Stimulated activated CD8-positive, alpha-beta memory T cell treated with anti-CD3 and anti-CD28 coated beads, Interleukin-7, amount 100 ng/mL, for 48 hours (primary cell): ENCODE measurements around the gene MED13.
"Not testable (repeated sequence)": the region's sequence is repeated elsewhere in the genome, so short reads cannot be mapped to it uniquely, and the experiment has no call there.

ENCODE experiments used
- DNase-seq, 2 donors: peaks; one replicate each; pipeline ENCODE4 v3.0.0-alpha.2; 2020; ENCODE audit warnings: low read depth in 1 of 2; ENCODE audit errors: extremely low read depth in 1 of 2

MED13 gene

DNA sequence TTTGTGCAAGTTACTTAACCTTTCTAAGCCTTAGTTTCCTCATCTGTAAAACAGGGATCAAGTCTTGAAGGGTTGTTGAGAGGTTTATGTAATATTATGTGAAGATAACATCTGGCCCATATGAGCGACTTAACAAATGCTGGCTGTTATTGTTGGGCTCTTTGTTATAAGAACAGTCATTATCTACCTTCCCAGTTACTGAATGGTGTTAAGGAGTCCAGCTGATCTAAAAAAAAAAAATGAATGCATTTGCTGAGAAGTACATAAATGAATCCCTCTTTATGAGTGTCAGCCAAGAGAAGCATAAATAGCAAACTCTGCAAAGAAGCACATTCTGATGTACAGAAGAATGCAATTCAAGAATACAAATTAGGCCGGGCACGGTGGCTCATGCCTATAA, 24.3 kb upstream of the MED13 start:
- no peak for DNase-seq

DNA sequence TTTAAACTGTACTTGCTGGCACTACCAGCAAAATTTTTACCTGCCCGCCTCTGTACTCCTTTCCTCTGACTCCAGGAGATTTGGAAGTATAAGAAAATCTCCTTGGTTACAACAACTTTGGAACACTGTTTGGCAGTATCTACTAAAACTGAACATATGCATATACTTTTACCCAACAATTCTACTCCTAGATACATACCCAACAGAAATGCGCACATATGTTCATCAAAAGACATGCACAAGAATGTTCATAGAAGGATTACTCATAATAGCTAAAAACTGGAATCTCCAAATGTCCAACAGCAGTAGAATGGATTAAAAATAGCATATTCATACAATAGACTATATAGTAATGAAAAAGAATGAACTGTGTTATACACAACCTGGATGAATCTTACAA, 21.7 kb upstream of the MED13 start:
- no peak for DNase-seq

DNA sequence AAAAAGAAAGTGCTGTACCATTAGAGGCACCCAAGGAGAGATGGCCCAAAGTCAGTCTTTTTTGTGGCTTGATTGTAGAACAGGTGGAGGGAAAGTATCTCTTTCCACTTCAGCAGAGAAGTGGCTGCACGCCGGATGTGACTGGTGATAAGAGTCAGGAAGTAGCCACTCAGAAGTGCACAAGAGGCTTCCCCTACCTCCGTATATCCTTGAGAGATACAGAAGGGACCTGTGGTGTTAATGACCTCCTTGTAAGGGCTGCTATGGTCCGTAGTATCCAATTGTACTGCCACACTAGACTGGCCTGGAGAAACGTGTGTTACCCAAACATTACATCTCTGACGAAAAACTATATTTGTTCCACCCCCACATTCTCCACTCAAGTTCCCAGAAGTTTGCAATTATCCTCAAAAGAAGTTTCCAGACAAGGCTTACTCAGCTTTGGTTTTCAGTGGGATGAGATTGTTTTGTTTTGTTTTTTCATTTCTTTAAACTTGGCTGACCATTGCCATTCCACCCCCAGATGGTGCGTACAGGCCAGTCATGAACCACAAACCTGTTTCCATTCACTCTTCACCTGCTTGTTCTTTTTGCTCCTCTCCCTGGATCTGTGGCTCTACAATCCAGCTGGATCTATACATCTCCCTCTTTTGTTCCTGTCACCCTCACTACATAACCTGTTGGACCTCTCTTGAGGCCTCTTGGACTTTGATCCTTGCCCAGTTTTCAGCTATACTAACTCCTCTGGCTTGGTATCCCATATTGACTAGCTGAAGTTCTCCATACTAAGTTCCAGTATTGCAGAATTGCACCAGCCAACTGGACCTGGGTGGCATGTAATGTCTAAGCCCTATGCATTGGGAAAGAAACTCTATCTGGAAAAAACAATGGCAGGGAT, 20.7 kb upstream of the MED13 start:
- no peak for DNase-seq

DNA sequence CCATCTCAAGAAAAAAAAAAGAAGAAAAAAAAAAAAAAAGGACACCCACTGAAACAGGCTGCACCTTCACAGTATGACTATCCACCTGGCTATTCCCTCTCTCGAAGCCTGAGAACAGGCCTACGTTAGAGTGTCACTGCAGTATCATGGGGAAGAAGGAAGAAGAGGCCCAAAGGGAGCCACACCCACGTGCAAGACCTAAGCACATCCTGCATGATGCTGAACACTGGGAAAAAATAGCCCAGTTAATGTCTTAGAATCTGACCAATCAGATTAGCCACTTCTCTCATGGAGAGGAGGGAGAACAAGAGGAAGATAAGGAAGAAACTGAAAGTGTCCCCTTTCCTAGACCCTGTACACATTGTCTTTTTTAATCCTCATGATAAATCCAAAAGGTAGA, 19.5 kb upstream of the MED13 start:
- DNase-seq = no peak

DNA sequence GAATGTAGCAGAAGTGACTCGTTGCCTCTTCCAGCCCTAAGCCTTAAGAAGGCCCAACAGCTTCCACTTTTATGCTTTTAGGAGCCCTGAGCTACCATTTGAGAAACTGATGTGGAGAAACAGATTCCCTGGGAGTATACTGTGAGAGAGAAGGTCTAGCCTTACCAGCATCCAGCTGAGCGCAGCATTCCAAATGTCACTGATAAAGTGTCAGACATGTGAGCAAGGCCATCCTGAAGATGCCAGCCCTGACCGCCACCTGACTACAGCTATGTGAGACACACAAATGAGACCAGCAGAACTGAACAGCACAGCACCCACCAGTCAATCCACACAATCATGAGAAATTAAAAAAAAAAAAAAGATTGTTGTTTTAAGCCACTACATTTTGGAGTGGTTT, 18.6 kb upstream of the MED13 start:
- DNase-seq = no peak

DNA sequence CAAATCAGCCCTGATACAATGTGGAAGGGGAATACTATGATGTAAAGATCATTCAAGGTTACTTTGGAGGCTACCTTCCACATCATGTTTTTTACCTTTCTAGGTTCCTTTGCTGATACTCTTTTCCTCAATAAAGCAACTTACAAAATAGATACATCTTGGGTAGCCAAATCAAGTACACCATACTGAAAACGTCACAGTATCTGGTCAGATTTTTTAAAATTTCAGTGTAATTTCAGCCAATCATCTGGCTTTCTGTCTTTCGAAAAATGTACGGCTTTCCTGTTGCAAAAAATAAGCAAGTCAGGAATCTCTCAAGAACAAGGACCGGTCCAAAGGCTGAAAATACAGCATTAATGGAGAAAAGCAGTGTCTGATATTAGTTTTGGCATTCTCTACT, 15.6 kb upstream of the MED13 start:
- DNase-seq = no peak

DNA sequence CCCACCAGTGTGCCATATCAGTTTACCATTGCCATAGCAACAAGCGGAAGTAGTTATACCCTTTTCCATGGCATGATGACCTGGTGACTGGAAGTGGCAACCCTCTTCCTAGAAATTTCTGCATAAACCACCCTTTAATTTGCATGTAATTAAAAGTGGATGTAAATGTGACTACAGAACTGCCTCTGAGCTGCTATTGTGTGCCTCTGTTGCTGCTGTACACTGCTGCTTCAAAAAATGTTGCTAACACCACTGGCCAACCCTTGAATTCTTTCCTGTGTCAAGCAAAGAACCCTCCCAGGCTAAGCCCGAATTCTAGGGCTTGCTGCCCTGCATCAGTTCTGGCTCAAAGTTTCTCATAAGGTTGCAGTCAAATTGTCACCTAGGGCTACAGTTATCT, 12.9 kb upstream of the MED13 start:
- DNase-seq = no peak

DNA sequence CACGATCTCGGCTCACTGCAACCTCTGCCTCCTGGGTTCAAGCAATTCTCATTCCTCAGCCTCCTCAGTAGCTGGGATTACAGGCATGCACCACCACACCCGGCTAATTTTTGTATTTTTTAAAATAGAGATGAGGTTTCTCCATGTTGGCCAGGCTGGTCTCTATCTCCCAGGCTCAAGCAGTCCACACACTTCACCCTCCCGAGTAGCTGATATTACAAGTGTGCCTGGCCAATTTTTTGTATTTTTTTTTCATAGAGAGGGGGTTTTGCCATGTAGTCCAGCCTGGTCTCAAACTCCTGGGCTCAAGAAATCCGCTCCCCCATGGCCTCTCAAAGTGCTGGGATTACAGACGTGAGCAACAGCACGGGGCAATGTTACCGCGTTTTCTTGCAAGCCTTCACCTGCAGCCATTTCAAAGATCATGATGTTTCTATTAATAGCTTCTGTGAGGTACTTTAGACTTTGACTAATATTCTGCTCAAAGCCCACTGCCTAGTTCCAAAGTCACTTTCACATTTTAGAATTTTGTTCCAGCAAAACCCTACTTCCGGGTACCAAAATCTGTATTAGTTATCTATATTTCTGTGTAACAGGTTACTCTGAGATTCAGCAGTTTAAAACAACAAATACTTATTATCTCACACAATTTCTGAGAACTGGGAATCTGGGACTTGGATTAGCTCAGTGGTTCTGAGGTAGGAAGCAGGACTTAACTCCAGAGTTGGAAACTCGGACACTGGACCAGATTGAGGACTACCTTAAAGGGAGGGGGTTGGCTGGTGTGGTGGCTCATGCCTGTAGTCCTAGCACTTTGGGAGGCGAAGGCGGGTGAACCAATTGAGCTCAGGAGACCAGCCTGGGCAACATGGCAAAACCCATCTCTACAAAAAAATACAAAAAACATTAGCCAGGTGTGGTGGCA, 12.0 kb upstream of the MED13 start:
- no peak for DNase-seq

DNA sequence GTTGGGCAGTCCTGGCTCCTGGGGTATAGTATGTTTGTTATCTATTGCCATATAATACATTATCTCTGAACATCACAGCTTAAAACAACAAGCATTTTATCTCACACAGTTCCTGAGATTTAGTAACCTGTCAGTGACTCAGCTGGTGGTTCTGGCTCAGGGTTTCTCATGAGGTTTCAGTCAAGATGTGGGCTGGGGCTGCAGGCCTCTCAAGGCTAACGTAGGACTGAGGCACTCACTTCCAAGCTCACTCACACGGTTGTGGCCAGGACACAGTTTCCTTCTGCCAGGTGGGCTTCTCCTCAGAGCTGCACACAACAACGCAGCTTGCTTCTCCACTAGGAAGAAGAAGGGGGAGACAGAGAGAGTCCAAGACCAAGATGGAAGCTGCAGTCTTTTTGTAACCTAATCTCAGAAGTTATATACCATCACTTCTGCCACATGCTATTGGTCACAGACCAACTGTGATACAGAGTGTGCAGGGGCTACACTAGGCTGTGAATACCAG, 10.3 kb upstream of the MED13 start:
- DNase-seq = peak in 1 of 2 donors; percentile 22

DNA sequence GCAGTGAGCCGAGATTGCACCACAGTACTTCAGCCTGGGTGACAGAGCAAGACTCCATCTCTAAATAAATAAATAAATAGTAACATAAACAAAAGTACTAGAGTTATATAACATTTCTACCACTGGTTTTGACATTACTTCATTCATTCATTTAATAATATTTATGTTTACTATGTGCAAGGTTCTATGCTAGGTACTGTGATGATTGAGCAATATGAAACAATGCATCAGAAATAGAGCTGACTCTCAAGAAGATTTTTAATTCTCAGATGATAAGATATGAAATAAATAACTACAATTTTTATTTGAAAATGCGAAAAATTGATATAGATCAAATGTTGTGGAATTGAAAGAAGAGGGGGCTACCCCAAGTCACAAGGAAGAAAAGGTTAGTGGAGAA, 8.9 kb upstream of the MED13 start:
- no peak for DNase-seq

DNA sequence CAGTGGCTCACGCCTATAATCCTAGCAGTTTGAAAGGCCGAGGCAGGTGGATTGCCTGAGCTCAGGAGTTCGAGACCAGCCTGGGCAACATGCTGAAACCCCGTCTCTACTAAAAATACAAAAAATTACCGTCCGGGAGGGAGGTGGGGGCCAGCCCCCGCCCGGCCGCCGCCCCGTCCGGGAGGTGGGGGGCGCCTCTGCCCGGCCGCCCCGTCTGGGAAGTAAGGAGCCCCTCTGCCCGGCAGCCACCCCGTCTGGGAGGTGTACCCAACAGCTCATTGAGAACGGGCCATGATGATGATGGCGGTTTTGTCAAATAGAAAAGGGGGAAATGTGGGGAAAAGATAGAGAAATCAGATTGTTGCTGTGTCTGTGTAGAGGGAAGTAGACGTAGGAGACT, 7.8 kb upstream of the MED13 start:
- not testable (repeated sequence) for DNase-seq

DNA sequence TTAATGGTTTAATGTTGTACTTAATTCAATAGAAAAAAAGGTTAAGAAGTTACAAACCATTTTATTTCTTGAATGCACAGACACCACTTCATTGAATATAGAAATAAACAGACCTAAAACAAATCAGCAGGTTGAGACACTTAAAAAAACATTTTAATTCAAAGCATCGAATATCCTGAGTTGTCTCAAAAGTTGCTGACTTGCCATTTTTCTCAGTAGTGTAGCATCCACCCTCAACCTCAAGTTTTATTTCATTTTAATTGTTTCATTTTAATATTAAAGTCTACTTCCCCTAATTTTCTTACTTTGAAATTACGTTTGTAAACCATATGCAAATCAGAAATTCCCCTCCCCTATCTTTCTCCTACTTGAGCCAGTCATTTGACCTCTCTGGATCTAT, 5.8 kb upstream of the MED13 start:
- no peak for DNase-seq

DNA sequence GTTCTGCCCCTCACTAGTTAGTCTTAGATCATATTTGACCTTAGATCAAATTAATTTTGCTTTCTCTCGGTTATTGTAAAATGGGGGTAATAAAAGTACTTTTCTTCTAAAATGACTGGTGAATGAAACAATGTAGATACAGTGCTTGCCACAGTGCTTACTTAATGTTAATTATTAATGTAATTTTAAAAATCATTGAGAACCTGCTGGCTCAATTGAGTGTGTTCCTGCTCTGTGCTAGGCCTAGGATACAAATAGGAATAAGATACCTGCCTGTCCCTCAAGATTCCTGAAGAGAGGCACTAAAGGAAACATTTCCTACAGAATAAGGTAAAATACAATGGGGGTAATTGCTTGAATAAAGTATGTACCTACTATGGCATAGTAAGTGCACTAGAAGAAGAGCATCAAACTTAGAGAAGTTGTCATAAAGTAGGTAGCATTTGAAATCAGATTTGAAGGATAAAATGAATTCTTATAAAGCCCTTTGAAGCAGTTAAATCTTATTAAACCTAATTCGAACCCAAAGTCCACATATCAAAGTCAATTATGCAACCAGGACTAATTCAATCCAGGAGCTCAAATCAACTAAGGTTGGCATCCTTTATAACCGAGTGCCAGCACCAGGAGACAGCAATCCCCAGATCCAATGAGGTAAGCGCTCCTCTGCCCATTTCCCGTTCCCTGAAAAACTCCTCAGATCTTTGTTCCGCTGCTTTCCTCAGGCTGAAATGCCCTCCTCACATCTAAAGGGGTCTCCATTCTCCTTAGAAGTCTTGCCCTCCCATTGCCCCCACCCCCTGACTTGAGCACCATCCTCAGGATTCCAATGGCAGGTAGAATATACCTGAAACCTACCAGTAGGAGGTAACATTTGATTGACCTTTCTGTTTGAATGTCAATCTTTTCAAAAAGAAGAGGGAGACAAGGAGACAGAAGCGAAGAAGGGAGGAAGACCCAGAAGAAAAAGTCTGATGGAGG, 2.4 kb upstream of the MED13 start:
- no peak for DNase-seq

DNA sequence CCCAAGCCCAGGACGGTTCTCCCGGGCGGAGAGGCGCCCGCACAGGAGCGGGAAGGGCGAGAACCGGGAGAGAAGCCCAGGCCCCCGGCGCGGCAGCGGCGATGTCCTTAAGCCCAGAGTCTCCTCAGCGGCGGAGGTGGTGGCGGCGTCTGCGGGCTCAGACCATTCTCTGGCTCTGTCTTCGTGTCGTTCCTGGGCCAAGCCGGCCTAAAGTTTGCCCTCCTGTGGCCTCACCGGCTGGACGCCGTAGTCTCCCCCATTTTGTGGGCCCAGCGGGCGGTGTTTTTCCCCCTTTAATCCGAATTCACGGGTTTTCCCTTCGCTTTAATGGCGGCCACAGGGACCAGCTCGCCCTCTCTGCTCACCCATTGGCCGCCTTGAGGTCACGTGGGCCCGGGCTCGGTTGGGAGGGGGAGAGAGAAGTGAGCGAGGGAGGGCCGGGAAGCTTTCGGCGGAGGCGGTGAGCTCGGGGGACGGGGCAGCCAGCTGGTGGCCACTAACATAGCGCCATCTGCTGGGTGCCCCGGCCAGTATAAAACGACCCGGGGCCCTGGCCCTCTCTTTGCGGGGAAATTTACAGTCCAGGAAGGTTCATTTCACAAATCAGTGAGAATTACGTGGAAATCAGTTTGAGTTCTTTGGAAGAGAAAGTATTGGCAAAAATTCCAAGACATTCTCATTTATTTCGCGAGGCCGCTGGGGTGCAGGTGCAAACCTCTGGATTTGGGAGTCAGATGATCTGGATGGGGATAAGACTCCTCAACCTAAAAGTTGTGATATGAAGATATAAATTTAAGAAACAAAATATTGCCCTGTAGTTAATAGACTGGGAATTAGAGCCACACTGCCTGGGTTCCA, 762 bp upstream of the MED13 start:
- DNase-seq = peak; percentile 96 to 97

DNA sequence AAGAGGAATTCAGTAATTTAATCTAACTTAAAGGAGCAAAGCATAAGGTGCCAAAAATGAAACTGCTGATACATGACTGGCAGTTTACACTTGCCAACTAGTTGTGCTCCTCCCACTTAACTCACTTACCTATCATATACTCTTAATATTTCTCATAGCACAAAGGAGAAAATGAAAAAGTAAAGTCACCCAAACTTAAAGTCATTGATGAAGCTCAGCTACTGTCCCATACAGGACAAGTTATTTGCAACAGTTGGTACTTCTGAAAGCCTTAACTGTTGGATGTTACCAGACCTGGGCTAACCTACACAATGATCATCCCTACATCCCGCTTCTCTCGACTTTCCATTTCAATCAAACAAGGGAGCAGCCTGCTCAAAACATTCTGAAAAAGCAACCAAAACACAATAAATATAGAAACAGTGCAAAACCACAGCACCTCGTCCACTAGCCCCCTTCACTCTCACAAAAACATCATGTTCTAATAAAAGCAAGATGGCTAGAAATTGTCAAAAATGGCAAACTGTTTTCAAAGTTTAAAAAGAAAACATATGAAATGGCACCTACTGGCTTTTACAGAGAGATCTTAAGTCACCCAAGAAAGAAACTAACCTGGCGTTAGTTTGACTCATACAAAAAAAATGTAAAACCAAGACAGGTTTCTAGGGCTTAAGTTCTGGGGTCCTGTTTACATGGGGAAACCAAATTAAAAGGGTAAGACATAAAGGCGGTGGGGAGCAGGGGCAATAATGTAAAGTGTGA, 868 bp downstream of the MED13 start:
- no peak for DNase-seq

DNA sequence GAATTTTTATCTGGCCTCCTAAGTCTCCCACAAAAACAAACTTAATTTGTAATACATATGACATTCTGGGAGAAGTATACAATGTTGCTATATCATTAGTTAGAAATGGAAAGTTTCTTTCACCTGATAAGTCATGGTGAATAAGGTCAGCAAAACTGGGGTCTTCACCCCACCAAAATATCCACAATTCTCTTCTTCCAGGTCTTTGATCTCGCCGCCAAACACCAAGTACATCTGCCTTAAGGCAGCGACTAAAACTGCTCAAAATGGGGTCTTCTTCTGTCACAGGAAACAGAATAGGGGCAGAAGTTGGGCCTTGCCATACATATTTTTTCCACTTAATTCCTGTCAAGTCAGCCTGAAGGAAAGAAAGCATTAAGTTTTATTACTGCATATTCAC, 2.1 kb downstream of the MED13 start:
- DNase-seq = no peak

DNA sequence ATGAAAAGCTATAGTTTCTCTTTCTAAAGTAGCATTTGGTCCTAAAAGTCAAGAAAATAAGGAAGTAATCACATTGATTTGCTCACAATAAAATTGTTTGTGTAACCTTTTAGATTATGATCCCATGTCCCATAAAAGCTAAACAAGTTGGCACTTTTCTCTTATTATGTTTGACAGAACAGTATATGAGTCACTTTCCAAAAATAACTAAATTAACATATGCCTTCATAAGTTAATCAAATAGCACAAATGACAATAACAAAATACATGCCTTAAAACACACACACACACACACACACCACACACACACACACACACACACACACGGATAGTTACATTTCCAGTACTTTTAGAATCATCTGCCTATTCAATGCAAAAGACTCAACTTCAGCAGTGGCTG, 2.8 kb downstream of the MED13 start:
- no peak for DNase-seq

DNA sequence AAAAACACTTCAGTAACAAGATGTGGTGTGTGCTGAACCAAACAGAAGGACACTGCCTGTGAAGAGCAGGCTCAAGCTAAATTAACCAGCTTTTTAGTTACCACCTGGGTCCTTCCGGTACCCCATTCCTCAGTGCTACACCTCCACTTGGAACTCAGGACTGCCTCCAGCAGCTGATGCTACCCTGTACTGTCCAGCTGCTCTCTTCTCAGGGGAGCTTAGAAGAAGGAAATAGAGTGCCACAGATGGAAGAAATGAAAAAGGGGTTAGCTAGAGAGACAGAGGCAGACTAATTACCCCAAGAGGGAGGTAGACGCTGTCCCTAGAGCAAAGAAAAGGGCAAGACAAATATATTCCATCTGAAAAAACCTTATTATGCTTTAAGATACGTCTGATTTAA, 5.7 kb downstream of the MED13 start:
- DNase-seq = no peak

DNA sequence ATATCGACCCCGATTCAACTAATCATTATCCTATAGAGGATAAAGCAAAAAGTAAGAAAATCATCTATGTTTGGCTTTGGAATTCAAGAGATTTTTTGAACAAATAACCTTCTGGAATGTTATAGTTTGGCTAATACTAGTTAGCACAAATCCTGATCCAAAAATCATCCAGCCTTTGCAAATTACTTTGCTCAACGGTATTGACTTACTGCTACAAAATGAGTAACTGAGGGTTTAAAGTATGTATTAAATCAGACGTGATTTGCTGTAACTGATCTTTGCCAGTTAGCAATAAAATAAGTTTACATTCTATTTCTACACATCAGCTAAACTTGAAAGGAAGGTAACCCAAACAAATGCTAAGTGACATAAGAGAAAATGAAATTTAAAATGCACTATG, 6.5 kb downstream of the MED13 start:
- no peak for DNase-seq
